ENCODE data around the gene CCDC15.

CCDC15 gene

DNA sequence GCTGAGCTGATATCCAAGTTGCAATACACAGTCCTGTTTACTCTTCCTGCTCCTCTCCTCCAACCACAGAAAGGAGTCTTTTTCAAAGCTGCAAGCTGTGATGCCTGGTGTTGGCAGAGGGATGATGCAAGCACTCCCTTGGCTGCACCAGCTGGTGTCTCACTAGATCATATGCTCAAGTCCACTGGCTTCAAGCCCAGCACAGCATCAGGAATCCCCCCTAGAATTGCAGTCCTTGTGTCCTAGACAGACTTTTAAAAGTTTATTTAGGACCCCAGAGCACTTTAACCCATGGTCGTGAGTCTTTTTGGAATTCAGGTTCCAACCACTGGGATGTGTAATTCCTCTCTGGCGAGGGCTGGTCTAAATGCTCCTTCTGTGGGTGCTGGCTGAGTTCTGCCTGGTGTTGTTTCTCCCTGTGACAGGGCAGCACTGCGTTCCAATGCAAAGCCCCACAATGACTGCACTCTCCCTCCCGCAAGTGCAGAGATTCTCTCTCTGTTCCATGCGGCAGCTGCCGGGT lies 36.8 kb upstream of the CCDC15 start:
- H2AFZ ChIP-seq (ENCODE audit: low read length): no peak overlapping the region
- no peak overlapping the region for H3K4me2 ChIP-seq (ENCODE audit: low read depth, low read length)
- no peaks in the 10 kb centered on the region for H3K9me3 ChIP-seq (replicated peaks; ENCODE audit: insufficient read depth, low read length)
- TF ChIP-seq EZH2phosphoT487 (IDR thresholded peaks at IDR 0.05; ENCODE audit: low read length): no peak
- no peak for TF ChIP-seq EZH2 (optimal IDR thresholded peaks at IDR 0.05; ENCODE audit: low read depth, low read length)
- TF ChIP-seq CTCF (IDR thresholded peaks at IDR 0.05; ENCODE audit: low read length): no peak
- H3K4me3 ChIP-seq (ENCODE audit: low read length): no peak overlapping the region
- H3F3A ChIP-seq (ENCODE audit: insufficient read depth, low read length): no peaks in the 10 kb centered on the region
- no peaks in the 10 kb centered on the region for H3K36me3 ChIP-seq (replicated peaks; ENCODE audit: insufficient read depth, low read length)
- no peaks in the 10 kb centered on the region for H3K9me2 ChIP-seq (replicated peaks; ENCODE audit: insufficient read depth, low read length)
- no peaks in the 10 kb centered on the region for H3K79me2 ChIP-seq (ENCODE audit: low read length)
- H3K27me3 ChIP-seq (replicated peaks; ENCODE audit: insufficient read depth, low read length): peaks cover 5% of the 10 kb centered on the region
- H3K27ac ChIP-seq (ENCODE audit: low read length): no peak overlapping the region
- no peaks in the 10 kb centered on the region for H4K20me1 ChIP-seq (ENCODE audit: insufficient read depth, low read length)
- peaks cover 18% of the 10 kb centered on the region for H3K4me1 ChIP-seq (ENCODE audit: low read length)
- no peak overlapping the region for H3K9ac ChIP-seq (ENCODE audit: low read length)
- DNase-seq: no peak

GRCh38 chr11:124918950-124919349 lies 35.1 kb upstream of the CCDC15 start, which contains the start of gene HEPN1:
TSS of gene HEPN1 (plus strand) at chr11:124919250.
- Histone ChIP-seq H4K20me1 (ENCODE audit: insufficient read depth, low read length) (no peaks in the 10 kb centered on the region), H3K36me3 (replicated peaks; ENCODE audit: insufficient read depth, low read length) (no peaks in the 10 kb centered on the region), H2AFZ (ENCODE audit: low read length) (no peak within 1 kb of the TSS), H3K27me3 (replicated peaks; ENCODE audit: insufficient read depth, low read length) (peaks cover 12% of the 10 kb centered on the region), H3F3A (ENCODE audit: insufficient read depth, low read length) (no peaks in the 10 kb centered on the region), H3K9me3 (replicated peaks; ENCODE audit: insufficient read depth, low read length) (no peaks in the 10 kb centered on the region), H3K4me3 (ENCODE audit: low read length) (no peak within 1 kb of the TSS), H3K27ac (ENCODE audit: low read length) (no peak within 1 kb of the TSS), H3K9ac (ENCODE audit: low read length) (no peak within 1 kb of the TSS), H3K4me2 (ENCODE audit: low read depth, low read length) (no peak within 1 kb of the TSS), H3K79me2 (ENCODE audit: low read length) (no peaks in the 10 kb centered on the region), H3K9me2 (replicated peaks; ENCODE audit: insufficient read depth, low read length) (no peaks in the 10 kb centered on the region), H3K4me1 (ENCODE audit: low read length) (peaks cover 18% of the 10 kb centered on the region)
- no peak for DNase-seq
- TF ChIP-seq EZH2phosphoT487 (IDR thresholded peaks at IDR 0.05; ENCODE audit: low read length) (no peak), EZH2 (optimal IDR thresholded peaks at IDR 0.05; ENCODE audit: low read depth, low read length) (no peak), CTCF (IDR thresholded peaks at IDR 0.05; ENCODE audit: low read length) (no peak)

- H3K27ac ChIP-seq (ENCODE audit: low read length): no peak overlapping the region
- TF ChIP-seq CTCF (IDR thresholded peaks at IDR 0.05; ENCODE audit: low read length): no peak
- TF ChIP-seq EZH2phosphoT487 (IDR thresholded peaks at IDR 0.05; ENCODE audit: low read length): no peak
- TF ChIP-seq EZH2 (optimal IDR thresholded peaks at IDR 0.05; ENCODE audit: low read depth, low read length): no peak
- H3K4me3 ChIP-seq (ENCODE audit: low read length): no peak overlapping the region
- no peaks in the 10 kb centered on the region for H4K20me1 ChIP-seq (ENCODE audit: insufficient read depth, low read length)
- no peaks in the 10 kb centered on the region for H3K9me2 ChIP-seq (replicated peaks; ENCODE audit: insufficient read depth, low read length)
- peaks cover 12% of the 10 kb centered on the region for H3K27me3 ChIP-seq (replicated peaks; ENCODE audit: insufficient read depth, low read length)
- peaks cover 18% of the 10 kb centered on the region for H3K4me1 ChIP-seq (ENCODE audit: low read length)
- H3K9ac ChIP-seq (ENCODE audit: low read length): no peak overlapping the region
- H3K36me3 ChIP-seq (replicated peaks; ENCODE audit: insufficient read depth, low read length): no peaks in the 10 kb centered on the region
- H3F3A ChIP-seq (ENCODE audit: insufficient read depth, low read length): no peaks in the 10 kb centered on the region
- H2AFZ ChIP-seq (ENCODE audit: low read length): no peak overlapping the region
- DNase-seq: no peak
- H3K4me2 ChIP-seq (ENCODE audit: low read depth, low read length): no peak overlapping the region
- no peaks in the 10 kb centered on the region for H3K79me2 ChIP-seq (ENCODE audit: low read length)
- H3K9me3 ChIP-seq (replicated peaks; ENCODE audit: insufficient read depth, low read length): no peaks in the 10 kb centered on the region
Measured at GRCh38 chr11:124919898-124920297, 34.1 kb upstream of the CCDC15 start.
